Neural cell (in vitro differentiated cells): Measurements from ENCODE around the gene STXBP5. TPM values are rescaled to one million over a fixed set of nuclear protein-coding genes. Genes with fewer than 3 reads are reported as not detected.

Experiments used
- H2AFZ ChIP-seq: fragments of 200-600, 300-800 bp; sonication (generic), shearing (Covaris generic); 2 replicates; pipeline ENCODE4 v1.6.0; 2014; ENCODE audit warnings: low read depth, mild to moderate bottlenecking, antibody characterized with exemption, low read length, moderate library complexity
- H3F3A ChIP-seq: fragments of 200-600 bp; shearing (Covaris generic); 2 replicates; pipeline ENCODE4 v1.6.1; 2016; ENCODE audit warnings: mild to moderate bottlenecking, moderate library complexity, mixed read lengths, antibody characterized with exemption, low read length; ENCODE audit not compliant: insufficient read depth, poor library complexity, severe bottlenecking
- H3K27ac ChIP-seq: fragments of 200-600, 300-800 bp; sonication (generic), shearing (Covaris generic); 2 replicates; pipeline ENCODE4 v1.5.1; 2014; ENCODE audit warnings: mild to moderate bottlenecking, low read length, moderate library complexity
- H3K27me3 ChIP-seq: fragments of 300-800, 200-600 bp; sonication (generic), shearing (Covaris generic); 2 replicates; pipeline ENCODE4 v1.6.0; 2014; ENCODE audit warnings: mild to moderate bottlenecking, low read depth, low read length, moderate library complexity; ENCODE audit not compliant: insufficient read depth
- H3K36me3 ChIP-seq: fragments of 300-800, 200-600 bp; sonication (generic), shearing (Covaris generic); 2 replicates; pipeline ENCODE4 v1.5.1; 2014; ENCODE audit warnings: mild to moderate bottlenecking, antibody characterized with exemption, low read length, moderate library complexity; ENCODE audit not compliant: insufficient read depth
- H3K4me2 ChIP-seq: fragments of 300-800, 200-600 bp; sonication (generic), shearing (Covaris generic); 2 replicates; pipeline ENCODE4 v1.6.0; 2014; ENCODE audit warnings: mild to moderate bottlenecking, low read length
- H3K4me3 ChIP-seq: fragments of 300-800, 200-600 bp; sonication (generic), shearing (Covaris generic); 2 replicates; pipeline ENCODE4 v1.5.1; 2014; ENCODE audit warnings: mild to moderate bottlenecking, low read length, moderate library complexity
- H3K79me2 ChIP-seq: fragments of 200-600 bp; shearing (Covaris generic); replicated peaks from 2 replicates; pipeline ENCODE4 v1.6.0; 2014; ENCODE audit warnings: mild to moderate bottlenecking, low read length, moderate library complexity; ENCODE audit not compliant: insufficient read depth
- H3K9ac ChIP-seq: fragments of 300-800, 200-600 bp; sonication (generic), shearing (Covaris generic); 2 replicates; pipeline ENCODE4 v1.6.1; 2016; ENCODE audit warnings: mild to moderate bottlenecking, low read length, mixed read lengths
- H3K9me2 ChIP-seq: fragments of 200-600 bp; shearing (Covaris generic); 2 replicates; pipeline ENCODE4 v1.6.1; 2016; ENCODE audit warnings: mild to moderate bottlenecking, low read length, mixed read lengths; ENCODE audit not compliant: insufficient read depth
- H3K9me3 ChIP-seq: fragments of 200-600, 300-800 bp; sonication (generic), shearing (Covaris generic); 2 replicates; pipeline ENCODE4 v1.6.1; 2016; ENCODE audit warnings: mild to moderate bottlenecking, mixed run types, low read length, moderate library complexity, mixed read lengths
- H4K20me1 ChIP-seq: fragments of 200-600 bp; shearing (Covaris generic); 2 replicates; pipeline ENCODE4 v1.6.1; 2016; ENCODE audit warnings: mild to moderate bottlenecking, mixed run types; ENCODE audit not compliant: insufficient read depth
- EP300 ChIP-seq: fragments of 450-650 bp; conservative IDR thresholded peaks from 2 replicates; pipeline ENCODE4 v1.6.1; 2014; ENCODE audit warnings: antibody characterized with exemption, mild to moderate bottlenecking, moderate library complexity; ENCODE audit not compliant: poor library complexity, severe bottlenecking
- EZH2 ChIP-seq: fragments of 200-600, 300-800 bp; shearing (Covaris generic), sonication (generic); IDR thresholded peaks from 2 replicates; pipeline ENCODE4 v1.6.1; 2014; ENCODE audit warnings: antibody characterized with exemption, low read length, borderline replicate concordance, mild to moderate bottlenecking; ENCODE audit not compliant: insufficient read depth, poor library complexity, severe bottlenecking
- MXI1 ChIP-seq: fragments of 450-650 bp; conservative IDR thresholded peaks from 2 replicates; pipeline ENCODE4 v1.6.1; 2014; ENCODE audit warnings: antibody characterized with exemption, mild to moderate bottlenecking; ENCODE audit not compliant: poor library complexity, severe bottlenecking
- POLR2AphosphoS5 ChIP-seq: IDR thresholded peaks from 2 replicates; pipeline ENCODE4 v1.6.1; 2012
- RAD21 ChIP-seq: fragments of 450-650 bp; conservative IDR thresholded peaks from 2 replicates; pipeline ENCODE4 v1.6.1; 2014; ENCODE audit warnings: antibody characterized with exemption, mild to moderate bottlenecking, moderate library complexity
- REST ChIP-seq: IDR thresholded peaks from 2 replicates; pipeline ENCODE4 v1.6.1; 2012; ENCODE audit warnings: borderline replicate concordance
- SMC3 ChIP-seq: fragments of 450-650 bp; conservative IDR thresholded peaks from 2 replicates; pipeline ENCODE4 v1.6.1; 2014; ENCODE audit warnings: antibody characterized with exemption, mild to moderate bottlenecking, moderate library complexity; ENCODE audit not compliant: poor library complexity
- TAF1 ChIP-seq: IDR thresholded peaks from 2 replicates; pipeline ENCODE4 v1.6.1; 2012; ENCODE audit warnings: low read depth
- polyA plus RNA-seq: library from polyadenylated mRNA; depleted of rRNA; stranded (reverse); fragments of >200 nt; gene quantifications from 2 replicates; pipeline ENCODE4 v1.2.3, GENCODE V29; 2014
- TF ChIP-seq, protein P1 (sequence below): fragments of 450-650 bp; IDR thresholded peaks from 2 replicates; pipeline ENCODE4 v1.5.1; 2014; ENCODE audit warnings: antibody characterized with exemption, mild to moderate bottlenecking, moderate library complexity; ENCODE audit not compliant: poor library complexity, severe bottlenecking

Gene STXBP5
- polyA plus RNA-seq, 1 donor from 2014 or later = 56.4 TPM

GRCh38 chr6:147322299-147323162, 118.3 kb downstream of the STXBP5 start:
- H3K36me3 ChIP-seq = peaks cover 5% of the 10 kb centered on the region
- no peaks in the 10 kb centered on the region for H4K20me1 ChIP-seq
- no peak overlapping the region for H3K9ac ChIP-seq
- no peak overlapping the region for H3K4me2 ChIP-seq
- no peaks in the 10 kb centered on the region for H3K9me2 ChIP-seq
- no peaks in the 10 kb centered on the region for H3F3A ChIP-seq
- no peak overlapping the region for H3K4me3 ChIP-seq
- no peak overlapping the region for H3K27ac ChIP-seq
- H3K27me3 ChIP-seq = no peaks in the 10 kb centered on the region
- TF ChIP-seq TAF1 (no peak), SMC3 (no peak)
- no peaks in the 10 kb centered on the region for H3K9me3 ChIP-seq
- no peak overlapping the region for H2AFZ ChIP-seq
- H3K79me2 ChIP-seq = no peaks in the 10 kb centered on the region

GRCh38 chr6:147325557-147325956, 121.3 kb downstream of the STXBP5 start:
- Histone ChIP-seq H4K20me1 (no peaks in the 10 kb centered on the region), H3K9me2 (no peaks in the 10 kb centered on the region), H3K27ac (no peak overlapping the region), H2AFZ (no peak overlapping the region), H3K27me3 (no peaks in the 10 kb centered on the region), H3K9ac (no peak overlapping the region), H3K9me3 (no peaks in the 10 kb centered on the region), H3K36me3 (peaks cover 14% of the 10 kb centered on the region), H3K4me2 (no peak overlapping the region), H3K79me2 (no peaks in the 10 kb centered on the region), H3K4me3 (no peak overlapping the region), H3F3A (no peaks in the 10 kb centered on the region)
- TF ChIP-seq POLR2AphosphoS5 (no peak), MXI1 (no peak), EP300 (no peak), EZH2 (no peak), SMC3 (no peak), REST (no peak), TAF1 (no peak), RAD21 (no peak)
- TF ChIP-seq, protein P1, sequence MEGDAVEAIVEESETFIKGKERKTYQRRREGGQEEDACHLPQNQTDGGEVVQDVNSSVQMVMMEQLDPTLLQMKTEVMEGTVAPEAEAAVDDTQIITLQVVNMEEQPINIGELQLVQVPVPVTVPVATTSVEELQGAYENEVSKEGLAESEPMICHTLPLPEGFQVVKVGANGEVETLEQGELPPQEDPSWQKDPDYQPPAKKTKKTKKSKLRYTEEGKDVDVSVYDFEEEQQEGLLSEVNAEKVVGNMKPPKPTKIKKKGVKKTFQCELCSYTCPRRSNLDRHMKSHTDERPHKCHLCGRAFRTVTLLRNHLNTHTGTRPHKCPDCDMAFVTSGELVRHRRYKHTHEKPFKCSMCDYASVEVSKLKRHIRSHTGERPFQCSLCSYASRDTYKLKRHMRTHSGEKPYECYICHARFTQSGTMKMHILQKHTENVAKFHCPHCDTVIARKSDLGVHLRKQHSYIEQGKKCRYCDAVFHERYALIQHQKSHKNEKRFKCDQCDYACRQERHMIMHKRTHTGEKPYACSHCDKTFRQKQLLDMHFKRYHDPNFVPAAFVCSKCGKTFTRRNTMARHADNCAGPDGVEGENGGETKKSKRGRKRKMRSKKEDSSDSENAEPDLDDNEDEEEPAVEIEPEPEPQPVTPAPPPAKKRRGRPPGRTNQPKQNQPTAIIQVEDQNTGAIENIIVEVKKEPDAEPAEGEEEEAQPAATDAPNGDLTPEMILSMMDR = no peak
